ENCODE measurements around the gene SPAG16.
"Not testable (repeated sequence)": the region's sequence is repeated elsewhere in the genome, so short reads cannot be mapped to it uniquely, and the experiment has no call there.

GRCh38 chr2:213688825-213689224 is 404.6 kb downstream of the SPAG16 start:
- TF ChIP-seq POLR2AphosphoS5 (IDR thresholded peaks at IDR 0.05; ENCODE audit: low read depth); CTCF (IDR thresholded peaks at IDR 0.05; ENCODE audit: insufficient read depth, low read length); REST (IDR thresholded peaks at IDR 0.05; ENCODE audit: insufficient replicate concordance, low read depth): not testable (repeated sequence)

Data from HL-60 (cell line).